ENCODE data around the gene YTHDF1.

YTHDF1 gene

GRCh38 chr20:63249891-63250290 lies 34.0 kb upstream of the YTHDF1 start:
- DNase-seq, result no peak
- intact Hi-C loops (cut with DNase I), result no loop called here

- intact Hi-C loops (cut with DNase I), result no loop called here
These were observed 33.1 kb upstream of the YTHDF1 start for GRCh38 chr20:63248835-63249591.

GRCh38 chr20:63247671-63248228 lies 31.8 kb upstream of the YTHDF1 start:
- intact Hi-C loops (cut with DNase I), result no loop called here
- no peak for DNase-seq

More at GRCh38 chr20:63248835-63249591, 33.1 kb upstream of the YTHDF1 start:
- DNase-seq, result no peak

- DNase-seq, result no peak
- intact Hi-C loops (cut with DNase I), result no loop called here
These were observed 30.8 kb upstream of the YTHDF1 start for GRCh38 chr20:63246490-63247288.

GRCh38 chr20:63244468-63244867 lies 28.5 kb upstream of the YTHDF1 start:
- intact Hi-C loops (cut with DNase I), result no loop called here
- DNase-seq, result no peak

- intact Hi-C loops (cut with DNase I), result no loop called here
These were observed 27.8 kb upstream of the YTHDF1 start for GRCh38 chr20:63243604-63244247.

GRCh38 chr20:63242736-63243135 lies 26.8 kb upstream of the YTHDF1 start:
- intact Hi-C loops (cut with DNase I), result no loop called here
- DNase-seq, result no peak

More at GRCh38 chr20:63243604-63244247, 27.8 kb upstream of the YTHDF1 start:
- no peak for DNase-seq

GRCh38 chr20:63241272-63241671 lies 25.3 kb upstream of the YTHDF1 start:
- intact Hi-C loops (cut with DNase I), result no loop called here
- no peak for DNase-seq

- no peak for DNase-seq
- intact Hi-C loops (cut with DNase I), result no loop called here
These were observed 24.1 kb upstream of the YTHDF1 start for GRCh38 chr20:63240004-63240403.

GRCh38 chr20:63239431-63239830 lies 23.5 kb upstream of the YTHDF1 start:
- intact Hi-C loops (cut with DNase I), result no loop called here

GRCh38 chr20:63238514-63239125 lies 22.7 kb upstream of the YTHDF1 start:
- intact Hi-C loops (cut with DNase I), result no loop called here
- no peak for DNase-seq

More at GRCh38 chr20:63239431-63239830, 23.5 kb upstream of the YTHDF1 start:
- no peak for DNase-seq

- intact Hi-C loops (cut with DNase I), result no loop called here
- DNase-seq, result no peak
These were observed 22.1 kb upstream of the YTHDF1 start for GRCh38 chr20:63238031-63238430.

- intact Hi-C loops (cut with DNase I), result no loop called here
- no peak for DNase-seq
These were observed 20.3 kb upstream of the YTHDF1 start for GRCh38 chr20:63236116-63236837.

- intact Hi-C loops (cut with DNase I), result no loop called here
- no peak for DNase-seq
These were observed 19.6 kb upstream of the YTHDF1 start, which contains the start of gene BIRC7 for GRCh38 chr20:63235399-63235983. Gene BIRC7, plus strand, starts transcription at chr20:63235905. Its CDS starts 192 bp downstream, at chr20:63236097.

- DNase-seq, result peak in 2 of 10 donors; percentile 21 to 34
- intact Hi-C loops (cut with DNase I), result no loop called here
These were observed 18.9 kb upstream of the YTHDF1 start for GRCh38 chr20:63234693-63235398.

- intact Hi-C loops (cut with DNase I), result no loop called here
These were observed 18.0 kb upstream of the YTHDF1 start for GRCh38 chr20:63233924-63234323.

GRCh38 chr20:63233061-63233344 lies 17.1 kb upstream of the YTHDF1 start:
- intact Hi-C loops (cut with DNase I), result no loop called here
- no peak for DNase-seq

More at GRCh38 chr20:63233924-63234323, 18.0 kb upstream of the YTHDF1 start:
- no peak for DNase-seq

- intact Hi-C loops (cut with DNase I), result no loop called here
- DNase-seq, result no peak
These were observed 16.5 kb upstream of the YTHDF1 start for GRCh38 chr20:63232235-63233060.

Measured in posterior cingulate gyrus (tissue), 11 donors.